LNCAP (cell line): Measurements from ENCODE around the gene RAE1.

Source experiments
- TF ChIP-seq, protein P1 (sequence below): fragments of 450-650 bp; IDR thresholded peaks from 2 replicates; pipeline ENCODE4 v1.5.1; 2017; ENCODE audit warnings: mild to moderate bottlenecking

RAE1 gene

DNA sequence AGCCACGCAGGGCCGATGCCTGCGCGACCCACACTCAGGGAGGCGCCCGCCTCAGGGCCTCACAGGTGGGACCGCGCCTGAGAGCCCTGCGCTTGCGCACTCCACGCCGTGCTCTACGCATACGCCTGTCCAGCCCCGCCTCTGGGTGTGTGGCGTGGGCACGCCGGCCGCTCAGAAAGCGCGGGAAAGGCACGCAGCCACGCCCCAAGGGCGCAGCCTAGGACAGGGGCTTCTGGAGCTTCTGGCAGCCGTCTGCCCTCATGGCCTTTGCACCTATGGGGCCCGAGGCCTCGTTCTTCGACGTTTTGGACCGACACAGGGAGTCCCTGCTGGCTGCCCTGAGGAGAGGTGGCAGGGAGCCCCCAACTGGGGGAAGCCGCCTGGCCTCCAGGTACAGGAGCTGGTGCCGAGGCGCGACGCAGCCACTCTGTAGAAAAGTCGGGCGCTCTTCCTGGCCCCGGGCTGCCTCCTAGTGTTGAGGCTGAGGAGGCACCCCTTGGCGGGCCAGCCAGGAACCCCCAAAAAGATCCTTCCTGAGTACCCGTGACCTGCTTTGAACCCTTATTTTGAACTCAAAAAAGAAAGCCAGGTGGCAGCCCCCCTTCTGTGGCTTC lies 21.3 kb upstream of the RAE1 start, which contains the start of gene SPO11:
SPO11 (plus strand) TSS at position 196 of the 614 bp plus-strand sequence; CDS start at position 261, 65 bp downstream.
- TF ChIP-seq, protein P1, sequence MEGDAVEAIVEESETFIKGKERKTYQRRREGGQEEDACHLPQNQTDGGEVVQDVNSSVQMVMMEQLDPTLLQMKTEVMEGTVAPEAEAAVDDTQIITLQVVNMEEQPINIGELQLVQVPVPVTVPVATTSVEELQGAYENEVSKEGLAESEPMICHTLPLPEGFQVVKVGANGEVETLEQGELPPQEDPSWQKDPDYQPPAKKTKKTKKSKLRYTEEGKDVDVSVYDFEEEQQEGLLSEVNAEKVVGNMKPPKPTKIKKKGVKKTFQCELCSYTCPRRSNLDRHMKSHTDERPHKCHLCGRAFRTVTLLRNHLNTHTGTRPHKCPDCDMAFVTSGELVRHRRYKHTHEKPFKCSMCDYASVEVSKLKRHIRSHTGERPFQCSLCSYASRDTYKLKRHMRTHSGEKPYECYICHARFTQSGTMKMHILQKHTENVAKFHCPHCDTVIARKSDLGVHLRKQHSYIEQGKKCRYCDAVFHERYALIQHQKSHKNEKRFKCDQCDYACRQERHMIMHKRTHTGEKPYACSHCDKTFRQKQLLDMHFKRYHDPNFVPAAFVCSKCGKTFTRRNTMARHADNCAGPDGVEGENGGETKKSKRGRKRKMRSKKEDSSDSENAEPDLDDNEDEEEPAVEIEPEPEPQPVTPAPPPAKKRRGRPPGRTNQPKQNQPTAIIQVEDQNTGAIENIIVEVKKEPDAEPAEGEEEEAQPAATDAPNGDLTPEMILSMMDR = no peak

DNA sequence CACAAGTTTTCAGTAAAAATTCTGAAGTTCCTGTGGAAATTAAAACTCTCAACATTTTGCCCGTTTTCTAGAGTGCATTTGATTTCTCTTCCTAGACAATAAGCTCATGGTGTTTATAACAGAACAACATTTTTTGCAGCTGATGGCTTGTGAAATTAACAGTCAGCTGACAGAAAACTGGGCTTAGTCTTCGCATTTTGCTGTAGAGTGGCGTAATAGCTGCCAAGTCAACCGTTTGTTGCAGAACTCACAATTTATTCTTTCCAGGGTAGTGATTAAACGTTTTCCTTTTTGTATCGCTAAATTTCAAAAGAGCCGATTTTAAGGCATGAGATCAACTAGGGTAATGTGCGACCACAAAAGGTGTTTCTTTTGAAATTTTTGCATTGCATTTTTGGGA lies 20.1 kb upstream of the RAE1 start:
- TF ChIP-seq, protein P1 = no peak

DNA sequence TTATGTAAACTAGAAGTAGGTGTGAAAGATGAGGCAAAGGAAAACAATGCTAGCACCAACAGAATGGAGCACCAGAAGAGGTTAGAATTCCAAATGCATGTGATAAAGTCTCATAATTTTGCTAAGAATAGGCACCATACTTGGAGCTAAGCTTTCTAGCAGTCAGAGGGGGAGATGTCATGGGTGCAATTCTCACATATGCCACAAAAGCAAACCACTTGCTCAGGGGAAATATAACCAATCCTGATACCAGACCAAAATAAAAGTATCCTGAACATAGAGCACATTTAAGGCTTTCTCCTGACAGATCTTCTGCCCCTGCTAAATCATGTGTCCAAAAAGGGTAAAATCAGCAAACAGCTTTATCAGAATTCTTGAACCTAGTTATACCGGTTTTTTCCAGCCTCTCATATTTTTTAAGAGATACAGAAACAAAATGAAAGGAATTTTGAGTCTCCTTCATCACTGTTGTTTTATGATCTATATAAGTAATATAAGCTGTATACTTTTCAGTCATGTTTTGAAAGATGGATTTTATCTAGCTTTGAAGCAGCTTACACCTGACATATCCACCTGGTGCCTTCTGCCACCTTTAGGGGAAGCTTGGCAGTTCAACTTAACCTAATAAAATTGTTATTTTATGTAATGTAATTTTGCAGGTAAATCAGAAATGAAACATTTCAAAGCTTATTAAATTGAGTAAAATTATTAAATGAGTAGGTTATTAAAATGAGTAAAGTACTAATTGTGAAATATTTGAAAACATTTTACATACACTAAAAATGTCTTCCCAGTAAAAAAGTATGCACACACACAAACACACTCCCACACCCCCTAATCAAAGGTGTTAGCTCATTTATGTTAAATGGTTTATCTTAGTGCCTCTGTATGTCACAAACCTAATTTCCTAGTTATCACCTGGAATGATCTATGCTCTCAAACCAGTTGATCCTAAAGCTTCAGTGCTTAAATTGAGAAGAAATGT lies 18.7 kb upstream of the RAE1 start:
- TF ChIP-seq, protein P1 = peak; percentile 66

DNA sequence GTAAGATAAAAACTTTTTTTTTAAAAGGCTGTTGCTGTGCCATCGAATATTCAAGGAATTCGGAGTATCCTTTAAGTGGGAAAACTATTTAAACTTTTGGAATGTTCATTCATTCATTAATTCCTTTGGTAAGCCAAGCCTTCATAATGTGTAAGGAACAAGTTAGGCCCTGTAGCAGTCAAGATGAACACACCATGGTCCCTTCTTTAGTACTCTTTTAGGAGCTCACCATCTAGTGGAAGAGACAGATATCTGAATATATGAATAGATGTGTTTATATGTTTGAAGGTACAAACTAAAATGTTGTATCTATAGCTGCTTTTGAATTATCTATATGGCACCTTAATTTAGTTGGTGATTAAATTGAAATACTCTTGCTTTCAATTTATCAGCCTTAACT lies 15.7 kb upstream of the RAE1 start:
- TF ChIP-seq, protein P1 = no peak

DNA sequence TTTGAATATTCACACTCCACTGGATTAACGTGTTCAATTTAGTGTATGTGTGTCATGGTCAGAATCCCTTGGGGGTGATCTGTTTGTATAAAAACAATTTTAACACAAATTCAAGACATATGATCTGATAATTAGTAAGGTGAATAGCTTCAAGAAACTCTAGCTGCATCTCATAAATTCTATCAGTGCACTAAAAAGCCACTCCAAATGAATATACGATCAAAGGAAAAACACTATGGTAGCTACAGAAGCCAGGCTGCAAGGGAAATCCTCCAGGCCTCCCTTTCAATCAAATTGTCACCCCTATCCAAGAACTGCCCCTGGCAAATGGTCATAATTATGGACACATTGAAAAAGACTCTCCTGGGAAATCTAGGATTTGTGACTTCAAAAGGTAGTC lies 9.4 kb upstream of the RAE1 start:
- TF ChIP-seq, protein P1 = no peak

DNA sequence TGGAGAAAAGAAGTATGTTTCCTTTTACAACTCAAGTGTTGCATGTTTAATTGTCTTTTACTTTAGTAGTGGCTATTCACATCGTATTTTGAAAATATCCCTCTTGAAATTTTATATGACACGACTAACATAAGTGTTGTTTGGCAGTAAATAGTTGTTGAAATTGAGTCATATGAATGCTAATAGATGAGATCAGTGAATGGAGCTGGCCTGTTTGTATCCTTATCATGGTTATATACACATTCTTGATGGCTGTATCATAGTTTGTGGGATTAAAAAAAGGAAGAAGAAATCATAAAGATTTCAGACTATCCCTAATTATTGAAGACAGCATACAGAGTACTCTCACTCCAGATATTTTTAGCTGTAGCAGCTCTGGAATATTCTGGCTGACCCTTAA lies 8.2 kb upstream of the RAE1 start:
- TF ChIP-seq, protein P1 = no peak

DNA sequence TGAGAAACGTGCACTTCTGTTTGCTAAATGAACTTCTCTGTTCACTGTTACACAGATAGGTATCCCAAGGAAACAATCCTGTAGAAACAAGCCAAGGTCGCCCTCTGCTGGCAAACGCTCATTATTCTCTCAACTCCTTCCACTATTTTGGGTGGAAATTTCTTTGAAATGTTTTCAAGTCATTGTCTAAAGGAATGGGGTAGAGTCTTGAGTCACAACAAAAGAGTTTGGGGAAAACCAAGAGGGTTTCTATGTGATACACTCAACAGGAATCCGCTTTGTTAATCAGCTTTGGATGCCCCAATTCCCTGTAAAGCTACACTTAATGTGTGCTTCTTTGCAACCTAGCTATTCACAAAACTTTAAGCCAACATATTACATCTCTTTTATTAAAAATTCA lies 4.6 kb upstream of the RAE1 start:
- TF ChIP-seq, protein P1 = peak; percentile 79
